ENCODE measurements around the gene PRKAR2A. TPM values are rescaled to one million over a fixed set of nuclear protein-coding genes. Genes with fewer than 3 reads are reported as not detected.

Gene PRKAR2A
- polyA plus RNA-seq, 4 donors = 31.6 to 50.0 (median 40.4) TPM

DNA sequence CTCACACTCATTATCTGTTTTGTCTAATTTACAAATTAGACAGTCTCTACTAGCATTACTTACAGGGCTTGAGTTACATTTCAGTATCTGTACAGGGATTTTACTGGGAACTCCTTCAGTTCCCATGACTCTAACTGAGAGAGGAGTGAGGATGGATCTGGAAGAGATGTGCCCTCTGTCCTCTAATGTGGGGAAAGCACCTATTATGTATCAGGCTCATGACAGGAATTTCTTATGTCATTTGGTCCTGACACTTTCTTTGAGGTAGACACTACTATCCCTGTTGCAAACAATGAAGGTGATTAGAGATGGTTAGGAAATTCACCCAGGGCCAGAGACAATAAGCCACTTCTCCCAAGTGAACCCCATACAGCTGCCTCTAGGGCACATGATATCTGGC, 151.1 kb downstream of the PRKAR2A start:
- DNase-seq (ENCODE audit: low read depth in 4 of 4, low spot score in 3 of 4) = no peak

Other genes with a start within 250 kb of the PRKAR2A start
- gene UQCRC1, start 238.2 kb downstream of the PRKAR2A start, polyA plus RNA-seq (ENCODE audit: insufficient read length in 4 of 4) = 100 to 1,000 TPM; 124 to 300 (median 248) TPM
- not detected for gene TMEM89, start 226.1 kb downstream of the PRKAR2A start, polyA plus RNA-seq (ENCODE audit: insufficient read length in 4 of 4)
- gene SLC26A6, start 212.4 kb downstream of the PRKAR2A start, polyA plus RNA-seq (ENCODE audit: insufficient read length in 4 of 4) = 10 to 100 TPM; 10.7 to 33.1 (median 23.9) TPM
- 1 to 10 TPM in 3 of 4 donors, under 1 TPM in 1; 0.67 to 1.3 (median 1.2) TPM for gene CELSR3, start 185.0 kb downstream of the PRKAR2A start, polyA plus RNA-seq (ENCODE audit: insufficient read length in 4 of 4)
- gene NCKIPSD, start 162.0 kb downstream of the PRKAR2A start, polyA plus RNA-seq (ENCODE audit: insufficient read length in 4 of 4) = 10 to 100 TPM; 12.0 to 23.1 (median 17.5) TPM
- 100 to 1,000 TPM; 159 to 304 (median 204) TPM for gene IP6K2, start 130.7 kb downstream of the PRKAR2A start, polyA plus RNA-seq (ENCODE audit: insufficient read length in 4 of 4)
- 10 to 100 TPM in 3 of 4 donors, 1 to 10 TPM in 1; 7.1 to 19.1 (median 17.2) TPM for gene SLC25A20, start 51.0 kb upstream of the PRKAR2A start, polyA plus RNA-seq (ENCODE audit: insufficient read length in 4 of 4)
- gene ARIH2, start 71.0 kb upstream of the PRKAR2A start, polyA plus RNA-seq (ENCODE audit: insufficient read length in 4 of 4) = 10 to 100 TPM; 60.2 to 92.9 (median 74.9) TPM
- gene P4HTM, start 142.4 kb upstream of the PRKAR2A start, polyA plus RNA-seq (ENCODE audit: insufficient read length in 4 of 4) = 10 to 100 TPM; 23.5 to 57.6 (median 37.8) TPM
- gene WDR6, start 159.5 kb upstream of the PRKAR2A start, polyA plus RNA-seq (ENCODE audit: insufficient read length in 4 of 4) = 100 to 1,000 TPM; 152 to 225 (median 187) TPM
- 10 to 100 TPM; 43.4 to 73.0 (median 69.1) TPM for gene DALRD3, start 170.7 kb upstream of the PRKAR2A start, polyA plus RNA-seq (ENCODE audit: insufficient read length in 4 of 4)
- gene NDUFAF3, start 174.2 kb upstream of the PRKAR2A start, polyA plus RNA-seq (ENCODE audit: insufficient read length in 4 of 4) = 10 to 100 TPM; 57.2 to 81.6 (median 64.2) TPM
- 100 to 1,000 TPM; 196 to 228 (median 222) TPM for gene IMPDH2, start 181.5 kb upstream of the PRKAR2A start, polyA plus RNA-seq (ENCODE audit: insufficient read length in 4 of 4)
- gene QRICH1, start 246.2 kb upstream of the PRKAR2A start, polyA plus RNA-seq (ENCODE audit: insufficient read length in 4 of 4) = 10 to 100 TPM; 68.9 to 85.1 (median 82.4) TPM

Data from left renal pelvis (tissue), 4 donors.